Measurements from ENCODE around the gene SLC35F3.

- TF ChIP-seq TARDBP (IDR thresholded peaks at IDR 0.05) (no peak), EHMT2 (IDR thresholded peaks at IDR 0.05) (no peak), NFIC (IDR thresholded peaks at IDR 0.05) (no peak), SP1 (CRISPR knock-in tag; IDR thresholded peaks at IDR 0.05) (no peak), CREM (IDR thresholded peaks at IDR 0.05; ENCODE audit: low read depth) (no peak), PATZ1 (CRISPR knock-in tag; IDR thresholded peaks at IDR 0.05; ENCODE audit: borderline replicate concordance) (no peak), CTCF (IDR thresholded peaks at IDR 0.05 in 2 of 3, conservative IDR thresholded peaks at IDR 0.05 in 1 of 3; ENCODE audit: insufficient read depth in 2 of 3, low read depth in 1 of 3, low read length in 3 of 3) (no peak), POLR2AphosphoS5 (IDR thresholded peaks at IDR 0.05; ENCODE audit: control insufficient read depth, insufficient read depth, low read depth, low read length) (no peak), POLR2A (conservative IDR thresholded peaks at IDR 0.05) (no peak), KDM1A (IDR thresholded peaks at IDR 0.05) (no peak), BCL6 (CRISPR knock-in tag; IDR thresholded peaks at IDR 0.05) (no peak), RREB1 (CRISPR knock-in tag; IDR thresholded peaks at IDR 0.05) (no peak), THRAP3 (IDR thresholded peaks at IDR 0.05; ENCODE audit: borderline replicate concordance) (no peak), NFE2L1 (tag; IDR thresholded peaks at IDR 0.05; ENCODE audit: borderline replicate concordance, low read depth) (no peak)
Measured at GRCh38 chr1:234119431-234119830, 215.0 kb downstream of the SLC35F3 start.

Measured in K562 (cell line).